SK-N-SH (cell line): ENCODE data around the gene ITIH5. TPM values are rescaled to one million over a fixed set of nuclear protein-coding genes. Genes with fewer than 3 reads are reported as not detected.

Experiments used
- CTCF ChIA-PET: fragments of 300-600, 350-600 bp; formaldehyde crosslinking; extraction: SDS; loops from one replicate; lab custom pipeline; 2021; lab: Yijun Ruan, JAX
- POLR2A ChIA-PET: fragments of 350-600 bp; sonication (Branson Sonifier 250); formaldehyde crosslinking; extraction: SDS; loops from one replicate; lab custom pipeline; 2020; ENCODE audit warnings: antibody characterized with exemption, inconsistent platforms; lab: Yijun Ruan, JAX
- DNase-seq: peaks from one replicate; pipeline ENCODE4 v3.0.0; 2012
- H2AFZ ChIP-seq: fragments of 200-600 bp; sonication (generic); 2 replicates; pipeline ENCODE4 v1.8.1; 2016; ENCODE audit warnings: antibody characterized with exemption, mild to moderate bottlenecking, low read depth
- H3F3A ChIP-seq: fragments of 200-600 bp; sonication (generic); replicated peaks from 2 replicates; pipeline ENCODE3; 2016; ENCODE audit warnings: antibody characterized with exemption, mild to moderate bottlenecking; ENCODE audit not compliant: insufficient read depth
- H3K27ac ChIP-seq, 2 experiments: fragments of 200-500 bp in 1 of 2; fragments of 200-600 bp in 1 of 2; sonication (Bioruptor generic) in 1 of 2; sonication (generic), shearing (Covaris generic) in 1 of 2; 2 replicates each; pipeline versions ENCODE4 v1.5.1 to v1.6.1; 2014 to 2016; ENCODE audit warnings: low read depth in 2 of 2, inconsistent platforms in 1 of 2, low read length in 1 of 2, mild to moderate bottlenecking in 1 of 2, mixed read lengths in 1 of 2
- H3K27me3 ChIP-seq: fragments of 200-600 bp; sonication (generic), shearing (Covaris generic); 2 replicates; pipeline ENCODE4 v1.6.1; 2016; ENCODE audit warnings: mixed run types; ENCODE audit not compliant: insufficient read depth
- H3K36me3 ChIP-seq, 2 experiments: fragments of 200-500 bp in 1 of 2; fragments of 200-600 bp in 1 of 2; sonication (Bioruptor generic) in 1 of 2; sonication (generic) in 1 of 2; replicated peaks in 1 of 2; 2 replicates each; pipeline versions ENCODE3 to v1.5.1; 2014 to 2016; ENCODE audit warnings: low read length in 1 of 2, mild to moderate bottlenecking in 1 of 2; ENCODE audit not compliant: insufficient read depth in 2 of 2, control insufficient read depth in 1 of 2
- H3K4me1 ChIP-seq, 2 experiments: fragments of 200-500 bp in 1 of 2; fragments of 200-600 bp in 1 of 2; sonication (Bioruptor generic) in 1 of 2; sonication (generic), shearing (Covaris generic) in 1 of 2; 2 replicates each; pipeline versions ENCODE4 v1.5.1 to v1.6.1; 2014 to 2016; ENCODE audit warnings: low read depth in 1 of 2, low read length in 1 of 2, mixed run types in 1 of 2; ENCODE audit not compliant: insufficient read depth in 2 of 2, control insufficient read depth in 1 of 2
- H3K4me2 ChIP-seq: fragments of 200-600 bp; sonication (generic), shearing (Covaris generic); 2 replicates; pipeline ENCODE4 v1.6.1; 2017; ENCODE audit warnings: mixed run types
- H3K4me3 ChIP-seq, 2 experiments: fragments of 200-500 bp in 1 of 2; fragments of 200-600 bp in 1 of 2; sonication (Bioruptor generic) in 1 of 2; sonication (generic), shearing (Covaris generic) in 1 of 2; 2 replicates each; pipeline versions ENCODE4 v1.5.1 to v1.8.1; 2014 to 2016; ENCODE audit warnings: low read depth in 2 of 2, inconsistent platforms in 1 of 2, low read length in 1 of 2, mild to moderate bottlenecking in 1 of 2, mixed read lengths in 1 of 2, moderate library complexity in 1 of 2
- H3K79me2 ChIP-seq: fragments of 200-600 bp; sonication (generic); 2 replicates; pipeline ENCODE4 v1.8.1; 2017; ENCODE audit warnings: mild to moderate bottlenecking; ENCODE audit not compliant: insufficient read depth
- H3K9ac ChIP-seq: fragments of 200-600 bp; sonication (generic); 2 replicates; pipeline ENCODE4 v1.6.1; 2017; ENCODE audit warnings: mixed run types
- H3K9me2 ChIP-seq: fragments of 200-600 bp; sonication (generic); 2 replicates; pipeline ENCODE4 v1.6.1; 2017; ENCODE audit warnings: mixed run types
- H3K9me3 ChIP-seq: fragments of 200-600 bp; sonication (generic); 2 replicates; pipeline ENCODE4 v1.6.1; 2017; ENCODE audit warnings: mixed run types, mild to moderate bottlenecking, moderate library complexity
- H4K20me1 ChIP-seq: fragments of 200-600 bp; sonication (generic); 2 replicates; pipeline ENCODE4 v1.6.1; 2017; ENCODE audit warnings: mild to moderate bottlenecking, mixed run types; ENCODE audit not compliant: insufficient read depth
- EP300 ChIP-seq, 2 experiments: IDR thresholded peaks; 2 replicates each; pipeline versions ENCODE4 v1.4.0 to v1.6.1; 2012; ENCODE audit warnings: borderline replicate concordance in 1 of 2, low read depth in 1 of 2, low read length in 1 of 2
- EZH2phosphoT487 ChIP-seq: fragments of 200-600 bp; sonication (generic); IDR thresholded peaks from 2 replicates; pipeline ENCODE4 v1.6.1; 2017; ENCODE audit warnings: low read depth, mixed run types, mild to moderate bottlenecking, antibody characterized with exemption, moderate library complexity, borderline replicate concordance
- FOXM1 ChIP-seq: IDR thresholded peaks from 2 replicates; pipeline ENCODE4 v1.4.0; 2012; ENCODE audit warnings: low read depth, mild to moderate bottlenecking
- GATA2 ChIP-seq: sonication (generic); formaldehyde crosslinking; IDR thresholded peaks from 2 replicates; pipeline ENCODE4 v1.5.0; 2020; ENCODE audit warnings: mild to moderate bottlenecking, missing genetic modification reagents
- MAX ChIP-seq: IDR thresholded peaks from 2 replicates; pipeline ENCODE4 v1.4.0; 2012; ENCODE audit warnings: low read depth
- MEF2A ChIP-seq: IDR thresholded peaks from 2 replicates; pipeline ENCODE4 v1.4.0; 2012; ENCODE audit warnings: low read depth, borderline replicate concordance
- MXI1 ChIP-seq: IDR thresholded peaks from 2 replicates; pipeline ENCODE4 v1.6.1; 2012; ENCODE audit warnings: mild to moderate bottlenecking, low read depth, low read length, improper control_type of control experiment
- NFIC ChIP-seq: IDR thresholded peaks from 2 replicates; pipeline ENCODE4 v1.4.0; 2012; ENCODE audit warnings: borderline replicate concordance
- POLR2AphosphoS5 ChIP-seq: IDR thresholded peaks from 2 replicates; pipeline ENCODE4 v1.6.1; 2012; ENCODE audit warnings: low read depth, low read length
- RCOR1 ChIP-seq: fragments of 150-350 bp; IDR thresholded peaks from 2 replicates; pipeline ENCODE4 v1.6.1; 2017; ENCODE audit warnings: antibody characterized with exemption, low read length
- RFX5 ChIP-seq: IDR thresholded peaks from 2 replicates; pipeline ENCODE4 v1.6.1; 2012; ENCODE audit warnings: mild to moderate bottlenecking, improper control_type of control experiment, low read length
- SIN3A ChIP-seq: IDR thresholded peaks from 2 replicates; pipeline ENCODE4 v1.6.1; 2012; ENCODE audit warnings: low read depth, mild to moderate bottlenecking, low read length, moderate library complexity, borderline replicate concordance
- SMC3 ChIP-seq: IDR thresholded peaks from 2 replicates; pipeline ENCODE4 v1.6.1; 2012; ENCODE audit warnings: low read depth, low read length, improper control_type of control experiment
- TAF1 ChIP-seq: IDR thresholded peaks from 2 replicates; pipeline ENCODE4 v1.6.1; 2012; ENCODE audit warnings: low read depth, mild to moderate bottlenecking, low read length, moderate library complexity, borderline replicate concordance
- TCF12 ChIP-seq: IDR thresholded peaks from 2 replicates; pipeline ENCODE4 v1.4.0; 2012
- TEAD4 ChIP-seq: IDR thresholded peaks from 2 replicates; pipeline ENCODE4 v1.4.0; 2012; ENCODE audit warnings: mild to moderate bottlenecking, borderline replicate concordance; ENCODE audit not compliant: insufficient read depth
- WGBS: methylation state at CpG from one replicate; pipeline ENCODE4 v1.1.6; 2017; ENCODE audit warnings: low lambda C conversion rate; 5-methylcytosine and 5-hydroxymethylcytosine counted together
- polyA plus RNA-seq, 3 experiments: library from polyadenylated mRNA; depleted of rRNA; stranded (reverse); fragments of >200 nt; gene quantifications; 2 replicates each; pipeline ENCODE4 v1.2.3, GENCODE V29; 2012
- TF ChIP-seq, protein P1 (sequence below): IDR thresholded peaks from 2 replicates; pipeline ENCODE4 v1.6.1; 2012; ENCODE audit warnings: mild to moderate bottlenecking, low read depth, low read length, moderate library complexity
- TF ChIP-seq, protein P2 (sequence below): fragments of 150-350 bp; IDR thresholded peaks from 2 replicates; pipeline ENCODE4 v1.6.1; 2016; ENCODE audit warnings: mild to moderate bottlenecking, low read depth, low read length

Gene ITIH5
- polyA plus RNA-seq, 1 of the 3 experiments (the other 2 are of a cell fraction) = 0.07 TPM

DNA sequence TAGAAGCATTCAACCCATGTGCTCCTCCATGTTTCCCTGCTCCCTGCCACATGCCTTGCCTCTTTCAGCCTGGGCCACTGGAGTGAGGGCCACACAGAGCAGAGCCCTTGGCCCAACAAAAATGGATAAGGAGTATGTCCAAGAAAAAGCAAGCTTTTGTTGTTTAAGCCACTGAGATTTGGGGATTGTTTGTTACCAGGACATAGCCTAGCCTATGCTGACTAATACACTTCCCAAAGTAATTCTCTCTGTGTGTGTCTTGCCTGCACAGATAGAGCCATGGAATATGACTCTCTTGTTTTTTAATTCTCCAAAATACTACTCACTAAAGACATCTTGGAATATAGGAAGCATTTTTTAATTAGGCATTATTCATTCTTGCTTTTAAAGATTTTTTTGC lies 22.8 kb upstream of the ITIH5 start:
- Histone ChIP-seq H3F3A (no peaks in the 10 kb centered on the region), H4K20me1 (no peaks in the 10 kb centered on the region), H3K9me2 (no peaks in the 10 kb centered on the region), H3K4me3 (no peak overlapping the region), H3K9ac (no peak overlapping the region), H3K36me3 (no peaks in the 10 kb centered on the region), H2AFZ (no peak overlapping the region), H3K9me3 (no peaks in the 10 kb centered on the region), H3K27me3 (no peaks in the 10 kb centered on the region), H3K4me1 (no peaks in the 10 kb centered on the region), H3K4me2 (no peak overlapping the region), H3K27ac (no peak overlapping the region), H3K79me2 (no peaks in the 10 kb centered on the region)
- no peak for DNase-seq
- CTCF ChIA-PET = interaction anchor here (1.9 to 7.9 kb wide), 3 partner anchors 12 to 1613 kb away, joined by 4 to 152 read pairs (median 17); no protein-coding TSS in a partner anchor
- POLR2A ChIA-PET = no interaction called here
- TF ChIP-seq TEAD4 = no peak
- no peak for TF ChIP-seq POLR2AphosphoS5
- TF ChIP-seq GATA2 (CRISPR knock-in tag) = no peak
- no peak for TF ChIP-seq RFX5
- TF ChIP-seq, protein P1, sequence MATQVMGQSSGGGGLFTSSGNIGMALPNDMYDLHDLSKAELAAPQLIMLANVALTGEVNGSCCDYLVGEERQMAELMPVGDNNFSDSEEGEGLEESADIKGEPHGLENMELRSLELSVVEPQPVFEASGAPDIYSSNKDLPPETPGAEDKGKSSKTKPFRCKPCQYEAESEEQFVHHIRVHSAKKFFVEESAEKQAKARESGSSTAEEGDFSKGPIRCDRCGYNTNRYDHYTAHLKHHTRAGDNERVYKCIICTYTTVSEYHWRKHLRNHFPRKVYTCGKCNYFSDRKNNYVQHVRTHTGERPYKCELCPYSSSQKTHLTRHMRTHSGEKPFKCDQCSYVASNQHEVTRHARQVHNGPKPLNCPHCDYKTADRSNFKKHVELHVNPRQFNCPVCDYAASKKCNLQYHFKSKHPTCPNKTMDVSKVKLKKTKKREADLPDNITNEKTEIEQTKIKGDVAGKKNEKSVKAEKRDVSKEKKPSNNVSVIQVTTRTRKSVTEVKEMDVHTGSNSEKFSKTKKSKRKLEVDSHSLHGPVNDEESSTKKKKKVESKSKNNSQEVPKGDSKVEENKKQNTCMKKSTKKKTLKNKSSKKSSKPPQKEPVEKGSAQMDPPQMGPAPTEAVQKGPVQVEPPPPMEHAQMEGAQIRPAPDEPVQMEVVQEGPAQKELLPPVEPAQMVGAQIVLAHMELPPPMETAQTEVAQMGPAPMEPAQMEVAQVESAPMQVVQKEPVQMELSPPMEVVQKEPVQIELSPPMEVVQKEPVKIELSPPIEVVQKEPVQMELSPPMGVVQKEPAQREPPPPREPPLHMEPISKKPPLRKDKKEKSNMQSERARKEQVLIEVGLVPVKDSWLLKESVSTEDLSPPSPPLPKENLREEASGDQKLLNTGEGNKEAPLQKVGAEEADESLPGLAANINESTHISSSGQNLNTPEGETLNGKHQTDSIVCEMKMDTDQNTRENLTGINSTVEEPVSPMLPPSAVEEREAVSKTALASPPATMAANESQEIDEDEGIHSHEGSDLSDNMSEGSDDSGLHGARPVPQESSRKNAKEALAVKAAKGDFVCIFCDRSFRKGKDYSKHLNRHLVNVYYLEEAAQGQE = no peak
- no peak for TF ChIP-seq EP300 (IDR thresholded peaks at IDR 0.05; ENCODE audit: borderline replicate concordance in 1 of 2, low read depth in 1 of 2, low read length in 1 of 2)
- TF ChIP-seq NFIC = no peak
- TF ChIP-seq, all 33 proteins: peak for 0

DNA sequence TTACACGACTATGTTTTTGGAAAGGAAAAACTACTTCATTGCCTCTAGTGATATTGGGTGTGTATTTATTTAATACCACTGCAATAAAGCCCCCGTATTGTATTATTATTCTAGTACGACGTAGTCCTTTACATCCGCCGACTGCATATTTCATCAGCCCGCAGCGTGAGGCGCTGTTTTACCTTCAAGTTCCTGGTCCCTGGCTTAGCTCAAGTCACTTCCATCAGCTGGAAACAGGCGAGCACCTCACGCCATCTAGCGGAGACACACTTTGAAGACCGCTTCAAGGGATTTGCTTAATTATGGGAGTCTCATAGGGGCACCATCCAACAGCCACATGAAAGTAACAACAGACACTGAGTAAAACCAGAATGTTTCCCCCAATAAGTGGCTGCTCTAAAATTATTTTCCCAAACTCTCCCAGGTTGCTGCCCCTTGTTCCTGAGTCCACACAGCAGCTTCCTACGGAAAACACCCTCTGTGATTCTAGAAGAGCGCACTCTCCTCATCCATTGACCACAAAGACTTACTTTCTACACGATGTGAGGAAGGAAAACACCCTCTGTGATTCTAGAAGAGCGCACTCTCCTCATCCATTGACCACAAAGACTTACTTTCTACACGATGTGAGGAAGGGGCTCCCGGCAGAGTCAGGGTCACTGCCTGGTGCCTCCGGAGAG lies 20.6 kb upstream of the ITIH5 start:
- 20% methylated on average over 20 of the region's 20 CpGs for WGBS
- H3K36me3 ChIP-seq = no peaks in the 10 kb centered on the region
- no peaks in the 10 kb centered on the region for H3K9me3 ChIP-seq
- ChIA-PET POLR2A (interaction anchor here (1.2 kb wide), 1 partner anchor 162 kb away, joined by 3 read pairs; no protein-coding TSS in a partner anchor), CTCF (interaction anchor here (0.6 to 7.9 kb wide), 58 partner anchors 9 to 1625 kb away, joined by 3 to 152 read pairs (median 4); partner anchors contain the start of gene ITIH2)
- no peaks in the 10 kb centered on the region for H3K9me2 ChIP-seq
- H3K4me2 ChIP-seq = no peak overlapping the region
- H3F3A ChIP-seq = no peaks in the 10 kb centered on the region
- H2AFZ ChIP-seq = no peak overlapping the region
- no peaks in the 10 kb centered on the region for H3K27me3 ChIP-seq
- peak overlapping the region in 1 of 2 experiments; percentile 48; a peak in 1 of 4 replicates for H3K4me3 ChIP-seq
- no peak overlapping the region for H3K27ac ChIP-seq
- no peaks in the 10 kb centered on the region for H3K79me2 ChIP-seq
- DNase-seq = peak; percentile 78
- no peaks in the 10 kb centered on the region for H3K4me1 ChIP-seq
- no peaks in the 10 kb centered on the region for H4K20me1 ChIP-seq
- no peak overlapping the region for H3K9ac ChIP-seq
- TF ChIP-seq SIN3A (no peak), RCOR1 (no peak), MXI1 (no peak), TEAD4 (no peak), MAX (no peak), FOXM1 (no peak), MEF2A (no peak), TCF12 (no peak), EZH2phosphoT487 (no peak), SMC3 (peak; percentile 95), RFX5 (no peak), TAF1 (no peak)
- TF ChIP-seq, protein P2, sequence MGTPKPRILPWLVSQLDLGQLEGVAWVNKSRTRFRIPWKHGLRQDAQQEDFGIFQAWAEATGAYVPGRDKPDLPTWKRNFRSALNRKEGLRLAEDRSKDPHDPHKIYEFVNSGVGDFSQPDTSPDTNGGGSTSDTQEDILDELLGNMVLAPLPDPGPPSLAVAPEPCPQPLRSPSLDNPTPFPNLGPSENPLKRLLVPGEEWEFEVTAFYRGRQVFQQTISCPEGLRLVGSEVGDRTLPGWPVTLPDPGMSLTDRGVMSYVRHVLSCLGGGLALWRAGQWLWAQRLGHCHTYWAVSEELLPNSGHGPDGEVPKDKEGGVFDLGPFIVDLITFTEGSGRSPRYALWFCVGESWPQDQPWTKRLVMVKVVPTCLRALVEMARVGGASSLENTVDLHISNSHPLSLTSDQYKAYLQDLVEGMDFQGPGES = no peak
- TF ChIP-seq, protein P1 = no peak
